ENCODE data around the gene BCL10.
A peak's percentile ranks its signal among the peaks of the same experiment; 100 is the strongest.

Gene BCL10

GRCh38 chr1:85279458-85280080, 3.1 kb upstream of the BCL10 start:
- DNase-seq (ENCODE audit: extremely low read depth, low read depth), result no peak
- TF ChIP-seq, protein P1, sequence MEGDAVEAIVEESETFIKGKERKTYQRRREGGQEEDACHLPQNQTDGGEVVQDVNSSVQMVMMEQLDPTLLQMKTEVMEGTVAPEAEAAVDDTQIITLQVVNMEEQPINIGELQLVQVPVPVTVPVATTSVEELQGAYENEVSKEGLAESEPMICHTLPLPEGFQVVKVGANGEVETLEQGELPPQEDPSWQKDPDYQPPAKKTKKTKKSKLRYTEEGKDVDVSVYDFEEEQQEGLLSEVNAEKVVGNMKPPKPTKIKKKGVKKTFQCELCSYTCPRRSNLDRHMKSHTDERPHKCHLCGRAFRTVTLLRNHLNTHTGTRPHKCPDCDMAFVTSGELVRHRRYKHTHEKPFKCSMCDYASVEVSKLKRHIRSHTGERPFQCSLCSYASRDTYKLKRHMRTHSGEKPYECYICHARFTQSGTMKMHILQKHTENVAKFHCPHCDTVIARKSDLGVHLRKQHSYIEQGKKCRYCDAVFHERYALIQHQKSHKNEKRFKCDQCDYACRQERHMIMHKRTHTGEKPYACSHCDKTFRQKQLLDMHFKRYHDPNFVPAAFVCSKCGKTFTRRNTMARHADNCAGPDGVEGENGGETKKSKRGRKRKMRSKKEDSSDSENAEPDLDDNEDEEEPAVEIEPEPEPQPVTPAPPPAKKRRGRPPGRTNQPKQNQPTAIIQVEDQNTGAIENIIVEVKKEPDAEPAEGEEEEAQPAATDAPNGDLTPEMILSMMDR (IDR thresholded peaks at IDR 0.05; ENCODE audit: low read depth, low read length, missing control alignments), result no peak
- no peak overlapping the region for H3K4me3 ChIP-seq (replicated peaks; ENCODE audit: low read depth, low read length)

DNA sequence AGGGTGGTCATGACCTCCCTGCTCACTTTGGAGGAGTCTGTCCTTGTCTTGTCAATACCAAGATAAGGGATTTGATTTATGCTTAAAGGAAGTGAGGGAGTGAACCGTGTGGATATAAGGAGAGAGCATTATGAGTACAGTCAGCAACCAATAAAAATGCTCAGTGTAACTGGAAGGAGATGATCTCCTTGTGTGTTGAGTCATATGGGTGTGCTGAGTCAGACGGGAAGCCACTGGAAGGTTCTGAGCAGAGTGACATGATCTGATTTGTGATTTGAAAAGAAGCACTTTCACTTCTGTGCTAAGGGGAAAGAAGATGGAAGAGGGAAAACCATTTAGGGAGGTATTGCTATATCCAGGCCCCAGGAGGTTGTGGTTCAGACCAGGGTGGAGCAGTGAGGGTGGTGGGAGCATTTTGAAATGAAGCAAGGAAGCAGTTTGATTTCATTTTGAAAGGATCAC, 2.5 kb upstream of the BCL10 start:
- DNase-seq (ENCODE audit: extremely low read depth, low read depth), result peak; percentile 92
- TF ChIP-seq, protein P1 (IDR thresholded peaks at IDR 0.05; ENCODE audit: low read depth, low read length, missing control alignments), result no peak
- H3K4me3 ChIP-seq (replicated peaks; ENCODE audit: low read depth, low read length), result no peak overlapping the region

GRCh38 chr1:85277802-85278201, 1.4 kb upstream of the BCL10 start:
- H3K4me3 ChIP-seq (replicated peaks; ENCODE audit: low read depth, low read length), result no peak overlapping the region
- TF ChIP-seq, protein P1 (IDR thresholded peaks at IDR 0.05; ENCODE audit: low read depth, low read length, missing control alignments), result no peak
- DNase-seq (ENCODE audit: extremely low read depth, low read depth), result no peak

- DNase-seq (ENCODE audit: extremely low read depth, low read depth), result no peak
- H3K4me3 ChIP-seq (replicated peaks; ENCODE audit: low read depth, low read length), result peak overlapping the region; percentile 78
- TF ChIP-seq, protein P1 (IDR thresholded peaks at IDR 0.05; ENCODE audit: low read depth, low read length, missing control alignments), result no peak
These were observed 677 bp upstream of the BCL10 start for GRCh38 chr1:85276978-85277639.

- TF ChIP-seq, protein P1 (IDR thresholded peaks at IDR 0.05; ENCODE audit: low read depth, low read length, missing control alignments), result no peak
- H3K4me3 ChIP-seq (replicated peaks; ENCODE audit: low read depth, low read length), result peak overlapping the region; percentile 78
- DNase-seq (ENCODE audit: extremely low read depth, low read depth), result no peak
These were observed 674 bp downstream of the BCL10 start for GRCh38 chr1:85275701-85276214.

- H3K4me3 ChIP-seq (replicated peaks; ENCODE audit: low read depth, low read length), result peak overlapping the region; percentile 78
- TF ChIP-seq, protein P1 (IDR thresholded peaks at IDR 0.05; ENCODE audit: low read depth, low read length, missing control alignments), result no peak
- peak; percentile 66 for DNase-seq (ENCODE audit: extremely low read depth, low read depth)
These were observed 1.4 kb downstream of the BCL10 start for GRCh38 chr1:85274969-85275453.
